Skin epidermis (tissue), 12 donors: ENCODE results near the gene MMP1.

Source experiments
- H3K27ac ChIP-seq, 21 experiments: fragments of 200-600 bp; sonication (generic) in 11 of 21; one replicate each; pipeline ENCODE4 v1.5.0; 2020; ENCODE audit warnings: mild to moderate bottlenecking in 3 of 21, inconsistent platforms in 2 of 21, moderate library complexity in 2 of 21
- H3K4me3 ChIP-seq, 7 experiments: fragments of 200-600 bp; sonication (generic) in 2 of 7; one replicate each; pipeline ENCODE4 v1.5.0; 2020; ENCODE audit warnings: inconsistent platforms in 2 of 7, mild to moderate bottlenecking in 2 of 7, moderate library complexity in 1 of 7

The MMP1 gene

DNA sequence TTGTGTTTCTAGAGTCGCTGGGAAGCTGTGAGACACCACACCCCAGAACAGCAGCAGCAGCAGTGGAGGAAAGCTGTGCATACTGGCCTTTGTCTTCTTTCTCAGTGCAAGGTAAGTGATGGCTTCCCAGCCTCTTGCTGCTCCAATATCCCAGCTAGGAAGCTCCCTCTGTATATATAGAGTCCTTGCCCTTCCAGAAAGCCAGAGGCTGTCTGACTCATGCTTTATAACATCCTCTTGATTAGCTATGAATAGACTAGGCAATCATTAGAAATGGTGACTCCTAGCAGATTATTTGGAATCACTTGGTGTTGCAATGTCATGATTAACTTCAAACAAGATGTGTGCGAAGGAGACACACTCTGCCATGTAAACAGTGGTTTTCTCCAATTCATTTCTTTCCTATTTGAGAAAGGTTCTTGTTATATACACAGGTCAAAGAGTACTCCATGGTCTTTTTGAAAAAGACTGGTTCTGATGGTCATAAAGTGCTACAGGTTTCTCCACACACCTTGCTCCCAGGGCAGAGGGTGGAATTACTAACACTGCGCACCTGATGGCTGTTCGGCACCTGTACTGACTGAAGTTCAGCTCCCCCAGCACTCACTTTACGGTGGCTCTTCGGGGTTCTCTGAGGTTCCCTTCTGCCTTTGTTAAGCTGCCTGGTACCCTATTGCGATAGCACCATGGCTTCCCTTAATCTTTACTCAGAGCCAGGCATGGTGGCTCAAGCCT, at the start of gene MMP1:
MMP1 (minus strand) TSS at position 149 of the 735 bp plus-strand sequence; CDS start at position 81, 68 bp downstream.
- Histone ChIP-seq H3K27ac (no peak within 1 kb of the TSS), H3K4me3 (no peak within 1 kb of the TSS)

GRCh38 chr11:102846292-102846691, 48.3 kb upstream of the MMP1 start:
- H3K4me3 ChIP-seq, result no peak overlapping the region

DNA sequence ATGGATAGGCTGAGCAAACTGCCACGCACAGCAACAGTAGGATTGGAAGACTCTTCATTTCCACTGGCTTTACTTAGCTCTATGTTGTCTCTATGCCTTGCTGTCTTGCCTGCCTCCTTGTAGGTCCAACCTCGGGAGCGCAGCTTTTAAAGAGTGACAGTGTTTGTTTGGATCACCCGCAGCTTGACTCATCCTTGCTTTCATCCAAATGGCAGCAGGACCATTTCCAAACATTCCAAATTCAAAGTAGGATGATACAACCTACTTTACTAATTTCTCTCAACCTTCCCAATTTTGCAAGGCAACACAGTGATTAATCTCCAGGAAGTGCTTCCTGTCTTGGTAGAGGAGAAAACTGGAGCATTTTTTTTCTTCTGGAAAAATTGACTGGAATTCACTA, 45.5 kb upstream of the MMP1 start, which contains the start of gene MMP3:
MMP3 (minus strand) TSS at position 121 of the 400 bp plus-strand sequence; CDS start at position 58, 63 bp downstream.
- no peak within 1 kb of the TSS for H3K4me3 ChIP-seq
- no peak within 1 kb of the TSS for H3K27ac ChIP-seq

More at GRCh38 chr11:102846292-102846691, 48.3 kb upstream of the MMP1 start:
- no peak overlapping the region for H3K27ac ChIP-seq

- no peak overlapping the region for H3K4me3 ChIP-seq
- H3K27ac ChIP-seq, result no peak overlapping the region
These were observed 45.0 kb upstream of the MMP1 start for GRCh38 chr11:102842930-102843329.

DNA sequence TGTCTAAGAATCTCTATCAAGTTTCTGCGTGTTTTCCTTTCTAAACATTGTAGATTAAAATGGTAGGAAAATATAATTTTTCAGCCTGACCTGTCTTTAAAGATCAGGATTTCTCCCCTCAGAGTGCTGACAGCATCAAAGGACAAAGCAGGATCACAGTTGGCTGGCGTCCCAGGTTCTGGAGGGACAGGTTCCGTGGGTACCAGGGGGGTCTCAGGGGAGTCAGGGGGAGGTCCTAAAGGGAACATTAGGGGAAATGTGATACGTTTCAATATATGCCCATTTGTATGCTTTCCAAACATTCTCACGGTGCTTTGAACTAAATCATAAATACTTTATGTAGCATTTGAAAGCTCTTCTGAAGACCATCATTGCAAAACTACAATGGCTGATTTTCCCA, 42.1 kb upstream of the MMP1 start:
- Histone ChIP-seq H3K4me3 (no peak overlapping the region), H3K27ac (no peak overlapping the region)

GRCh38 chr11:102837646-102838045, 39.7 kb upstream of the MMP1 start:
- H3K4me3 ChIP-seq, result no peak overlapping the region
- H3K27ac ChIP-seq, result no peak overlapping the region

DNA sequence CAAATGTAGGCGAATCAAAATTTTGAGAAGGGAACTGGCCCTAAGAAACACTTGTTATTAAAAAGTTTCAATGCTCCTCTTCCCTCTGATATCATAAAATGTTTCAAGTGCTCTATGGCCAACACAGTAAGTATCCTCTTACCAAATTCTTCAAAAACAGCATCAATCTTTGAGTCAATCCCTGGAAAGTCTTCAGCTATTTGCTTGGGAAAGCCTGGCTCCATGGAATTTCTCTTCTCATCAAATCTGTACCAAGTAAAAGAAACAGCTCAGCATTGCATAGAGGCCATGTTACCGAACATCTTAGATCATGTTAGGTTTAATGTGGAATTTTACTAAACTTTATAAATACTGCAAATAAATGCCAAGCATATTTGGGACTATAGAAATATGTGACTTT, 39.2 kb upstream of the MMP1 start:
- H3K27ac ChIP-seq, result no peak overlapping the region
- no peak overlapping the region for H3K4me3 ChIP-seq

- no peak overlapping the region for H3K27ac ChIP-seq
- H3K4me3 ChIP-seq, result no peak overlapping the region
These were observed 38.4 kb upstream of the MMP1 start for GRCh38 chr11:102836290-102836875.

DNA sequence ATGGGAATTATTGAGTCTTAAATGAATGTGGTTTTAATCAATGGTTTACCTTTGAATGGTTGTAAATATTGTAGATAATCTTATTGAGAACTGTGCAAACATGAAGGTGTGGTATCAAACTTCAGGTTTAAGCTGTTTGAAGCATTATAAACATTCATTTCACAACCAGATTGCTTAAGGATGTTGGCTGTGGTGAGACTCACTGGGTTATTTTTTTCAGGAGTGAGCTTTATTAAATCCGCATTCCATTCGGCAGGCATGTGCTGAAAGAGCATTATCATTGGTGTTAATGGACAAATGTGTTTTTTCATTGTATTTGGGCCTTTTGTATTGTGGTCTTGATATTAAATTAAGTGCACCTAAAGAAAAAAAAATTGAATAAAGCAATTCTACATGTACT, 35.8 kb upstream of the MMP1 start:
- H3K27ac ChIP-seq, result no peak overlapping the region
- no peak overlapping the region for H3K4me3 ChIP-seq

DNA sequence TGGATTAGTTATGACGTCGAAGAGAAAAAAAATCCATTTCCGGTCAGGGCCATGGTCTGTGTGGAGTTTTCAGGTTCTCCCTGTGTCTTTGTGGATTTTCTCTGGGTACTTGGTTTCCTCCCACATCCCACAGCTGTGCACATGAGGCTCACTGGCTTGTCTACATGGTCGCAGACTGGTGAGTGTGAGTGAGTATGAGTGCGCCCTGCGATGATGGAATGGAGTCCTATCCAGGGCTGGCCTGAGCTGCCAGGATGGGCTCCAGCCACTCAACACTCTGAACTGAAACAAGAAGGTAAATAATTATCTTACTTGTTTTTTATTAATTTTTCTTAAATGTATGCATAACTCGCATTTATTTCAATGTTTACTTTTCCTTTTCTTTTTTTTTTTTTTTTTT, 34.7 kb upstream of the MMP1 start:
- peak overlapping the region in 1 of 21 experiments; percentile 41 for H3K27ac ChIP-seq
- no peak overlapping the region for H3K4me3 ChIP-seq

GRCh38 chr11:102831489-102832440, 33.8 kb upstream of the MMP1 start:
- Histone ChIP-seq H3K27ac (peak overlapping the region in 3 of 21 experiments; percentile 14 to 51 (median 46)), H3K4me3 (peak overlapping the region in 1 of 7 experiments; percentile 14)

DNA sequence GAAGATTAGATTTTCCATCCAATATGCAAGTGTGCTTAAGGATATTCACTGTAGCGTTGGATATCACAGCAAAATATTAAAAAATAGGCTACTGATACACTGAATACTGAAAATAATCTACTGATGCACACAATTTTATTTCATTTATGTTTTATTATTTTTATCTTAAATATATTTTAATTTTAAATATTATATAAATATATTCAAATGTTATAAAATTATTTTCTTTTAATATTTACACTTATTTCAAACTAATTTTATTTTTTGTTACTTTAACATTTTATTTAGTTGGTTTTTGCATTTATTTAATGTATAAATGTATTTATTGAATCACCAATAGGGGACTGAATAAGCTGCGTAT, 33.1 kb upstream of the MMP1 start:
- H3K4me3 ChIP-seq, result no peak overlapping the region
- H3K27ac ChIP-seq, result no peak overlapping the region

DNA sequence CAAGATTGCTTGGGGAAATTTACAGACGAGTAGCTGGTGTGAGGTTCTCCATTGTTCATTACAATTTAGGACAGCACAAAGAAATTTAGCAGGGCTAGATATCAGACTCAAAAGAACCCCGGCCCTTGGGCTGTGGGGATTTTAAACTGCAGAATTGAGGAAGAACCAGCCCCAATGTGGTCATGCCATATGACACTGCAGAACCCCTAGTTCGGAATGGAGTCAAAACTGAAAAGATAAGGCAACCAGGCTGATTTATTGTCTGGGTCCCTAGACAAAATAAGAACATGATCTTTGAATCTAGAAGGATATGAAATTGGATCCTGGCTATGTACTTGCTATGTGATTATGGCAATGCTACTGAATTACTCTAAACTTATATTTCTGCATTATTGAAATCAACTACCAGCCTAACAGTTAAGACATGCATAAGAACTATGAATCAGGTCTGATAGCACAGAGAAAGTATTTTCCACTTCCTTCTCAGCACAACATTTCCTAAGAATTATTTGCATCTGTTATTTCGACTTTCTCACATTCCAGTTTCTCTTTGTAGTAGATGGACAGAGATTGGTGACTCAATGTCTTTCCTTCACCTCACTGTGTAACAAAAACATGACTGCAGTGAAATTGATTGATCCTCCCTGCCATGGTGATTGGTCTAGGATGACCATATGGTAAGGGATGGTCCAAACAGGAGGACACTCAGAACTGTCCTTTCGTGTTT, 32.2 kb upstream of the MMP1 start:
- peak overlapping the region in 3 of 21 experiments; percentile 8 to 10 (median 9) for H3K27ac ChIP-seq
- H3K4me3 ChIP-seq, result no peak overlapping the region

DNA sequence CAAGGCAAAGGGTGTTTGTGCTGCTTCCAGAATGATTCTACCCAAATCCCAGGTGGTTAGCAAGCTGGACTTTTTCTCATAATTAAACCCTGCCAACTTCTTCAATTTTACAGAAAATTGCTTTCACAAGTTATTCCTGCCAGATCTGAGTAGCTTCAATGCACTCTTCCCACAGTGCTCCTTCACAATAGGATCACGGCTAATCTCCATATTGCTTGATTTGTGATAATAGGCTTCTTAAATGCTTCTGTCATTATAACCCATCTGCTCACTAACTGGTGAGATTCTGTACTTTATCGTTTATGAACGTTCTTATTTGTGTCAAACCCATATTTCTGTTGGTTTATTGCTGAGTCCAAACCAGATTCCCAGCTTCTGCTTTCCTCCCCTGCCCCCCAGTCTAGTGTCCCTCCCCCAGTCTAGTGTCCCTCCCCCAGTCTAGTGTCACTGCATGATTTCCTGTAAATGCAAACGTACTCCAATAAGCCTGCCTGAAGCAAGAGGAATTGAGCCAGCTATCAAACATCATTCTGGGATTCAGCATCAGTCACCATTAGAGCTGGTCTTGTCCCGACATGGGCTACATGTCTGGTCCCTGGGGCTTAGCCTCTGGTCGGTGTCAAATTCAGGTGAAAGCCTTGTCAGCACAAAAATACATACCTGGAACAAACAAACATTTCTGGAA, 31.5 kb upstream of the MMP1 start:
- peak overlapping the region in 3 of 21 experiments; percentile 8 to 10 (median 9) for H3K27ac ChIP-seq
- H3K4me3 ChIP-seq, result no peak overlapping the region

- no peak overlapping the region for H3K4me3 ChIP-seq
- H3K27ac ChIP-seq, result no peak overlapping the region
These were observed 26.6 kb upstream of the MMP1 start for GRCh38 chr11:102824556-102824955.

GRCh38 chr11:102819491-102819890, 21.5 kb upstream of the MMP1 start:
- Histone ChIP-seq H3K27ac (no peak overlapping the region), H3K4me3 (no peak overlapping the region)

GRCh38 chr11:102813484-102813883, 15.5 kb upstream of the MMP1 start:
- no peak overlapping the region for H3K27ac ChIP-seq
- no peak overlapping the region for H3K4me3 ChIP-seq

DNA sequence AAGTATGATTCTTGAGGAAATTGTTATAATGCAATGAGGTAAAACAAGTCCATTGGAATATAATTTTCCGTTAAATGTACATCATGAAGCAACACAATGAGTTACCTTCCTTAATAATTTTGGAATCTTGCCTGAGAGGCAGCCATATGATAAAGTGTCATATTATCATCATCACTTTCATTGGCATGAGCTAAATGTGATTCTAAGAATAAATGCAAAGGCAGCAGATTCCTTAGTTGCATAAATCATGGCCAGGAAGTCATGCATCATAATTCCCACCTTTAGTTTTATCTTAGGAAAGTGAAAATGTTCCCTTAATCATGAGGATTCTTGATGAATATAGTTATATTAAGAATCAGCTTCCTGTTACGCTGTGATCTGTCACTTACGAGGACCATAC, 14.2 kb upstream of the MMP1 start:
- no peak overlapping the region for H3K4me3 ChIP-seq
- H3K27ac ChIP-seq, result no peak overlapping the region
